NCI-H510A treated with DMSO at 0.1 percent for 48 hours (cell line): ENCODE data around the gene SLCO1A2.
A peak's percentile ranks its signal among the peaks of the same experiment; 100 is the strongest.

Experiments used
- DNase-seq: peaks from one replicate; lab custom pipeline; 2025; lab: John Stamatoyannopoulos, UW

Gene SLCO1A2

GRCh38 chr12:21330682-21331253 is 3.9 kb downstream of the SLCO1A2 start:
- peak; percentile 16 for DNase-seq

DNA sequence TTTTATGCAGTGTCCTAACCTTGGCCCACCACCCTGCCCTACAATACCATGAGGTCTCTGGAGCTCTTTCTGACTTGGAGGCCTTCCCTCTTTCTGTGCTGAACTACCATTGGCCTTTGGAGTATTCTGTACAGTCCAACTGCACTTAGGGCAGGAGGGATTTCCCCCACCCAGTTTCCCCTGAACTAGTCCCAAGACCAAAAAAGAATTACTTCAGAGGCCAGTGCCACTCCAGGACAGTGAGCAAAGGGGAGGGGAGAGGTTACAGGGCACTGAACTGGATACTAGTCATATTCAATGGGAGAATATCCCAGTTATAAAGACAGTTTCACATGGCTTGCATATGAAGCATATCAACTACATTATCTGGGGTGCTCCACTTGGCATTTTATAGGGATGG is 6.1 kb downstream of the SLCO1A2 start:
- DNase-seq, result no peak

GRCh38 chr12:21324551-21324950 is 10.2 kb downstream of the SLCO1A2 start:
- DNase-seq, result no peak

GRCh38 chr12:21323736-21324135 is 11.0 kb downstream of the SLCO1A2 start:
- DNase-seq, result no peak

GRCh38 chr12:21308785-21309184 is 25.9 kb downstream of the SLCO1A2 start:
- DNase-seq, result no peak

DNA sequence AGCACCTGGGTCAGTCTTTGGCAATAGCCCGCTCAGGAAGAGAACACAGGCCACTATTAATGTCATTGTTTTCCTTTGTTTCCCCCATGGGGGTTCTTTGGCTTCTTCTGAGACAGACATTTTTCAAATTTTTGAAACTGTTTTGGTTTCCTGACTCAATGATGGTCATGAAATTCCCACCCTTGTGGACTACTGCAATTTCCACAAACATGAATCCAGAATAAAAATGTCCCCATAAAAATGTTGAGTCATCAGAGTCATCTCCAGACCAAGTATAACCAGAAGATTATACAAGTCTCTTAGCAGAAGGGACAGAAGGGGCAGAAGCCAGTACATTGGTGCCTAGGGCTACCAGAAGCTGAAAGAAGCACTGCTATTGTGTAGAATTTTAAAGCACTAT is 29.1 kb downstream of the SLCO1A2 start:
- no peak for DNase-seq

DNA sequence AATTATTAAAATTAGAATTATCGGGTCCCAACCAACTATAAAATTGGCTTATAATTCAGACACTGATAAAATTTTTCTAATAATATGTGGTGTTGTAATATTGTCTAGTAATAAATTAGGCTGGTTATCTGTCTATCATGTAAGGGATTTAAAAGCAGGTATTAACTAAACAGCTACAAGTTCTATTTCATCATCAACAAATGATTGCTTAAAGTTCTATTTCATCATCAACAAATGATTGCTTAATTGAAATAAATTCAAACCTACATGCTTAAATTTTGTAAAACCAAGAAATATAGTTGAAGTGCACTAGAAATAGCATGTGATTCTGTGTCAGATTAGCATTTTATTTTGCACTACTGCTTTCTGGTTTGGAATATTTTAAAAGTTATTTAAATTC is 34.1 kb downstream of the SLCO1A2 start:
- no peak for DNase-seq

- DNase-seq, result peak; percentile 9
Observed at GRCh38 chr12:21296751-21297406, 37.8 kb downstream of the SLCO1A2 start.

- DNase-seq, result no peak
Observed at GRCh38 chr12:21296348-21296747, 38.4 kb downstream of the SLCO1A2 start.

DNA sequence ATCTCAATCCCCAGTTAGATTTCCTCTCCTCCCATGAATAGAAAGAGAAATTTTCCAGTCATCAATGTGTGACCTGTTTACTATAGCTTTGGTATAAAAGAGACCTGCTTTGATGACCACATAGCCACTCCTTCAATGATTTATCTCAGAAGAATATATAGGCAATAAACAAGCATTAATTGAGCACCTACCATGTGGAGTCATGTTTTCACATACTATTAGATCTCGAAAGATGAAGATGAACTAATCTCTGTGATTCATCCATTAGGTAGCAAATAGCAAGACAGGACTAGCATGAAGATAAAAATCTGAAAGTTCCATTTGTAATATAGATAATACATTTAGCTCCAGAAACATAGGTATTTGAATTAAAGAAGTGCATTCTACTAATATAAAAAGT is 40.5 kb downstream of the SLCO1A2 start:
- no peak for DNase-seq

DNA sequence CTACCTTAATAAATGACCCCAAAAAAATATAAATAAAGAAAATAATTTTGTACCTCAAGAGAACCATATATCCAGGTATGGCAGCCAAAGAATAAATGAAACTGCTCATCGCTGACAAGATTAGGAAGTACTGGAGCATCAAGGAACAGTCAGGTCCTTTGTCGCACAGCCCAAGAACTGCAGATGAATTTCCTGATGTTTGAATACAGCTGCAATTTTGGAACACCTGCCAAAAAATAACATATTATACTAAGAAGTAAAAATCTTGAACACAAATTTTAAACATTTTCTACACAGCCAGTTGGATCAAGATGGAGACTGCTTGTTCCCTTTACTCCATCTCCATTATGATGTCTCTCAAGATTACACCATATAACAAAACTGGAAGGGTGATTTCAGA is 42.6 kb downstream of the SLCO1A2 start:
- no peak for DNase-seq

- no peak for DNase-seq
Observed at GRCh38 chr12:21289698-21290097, 45.0 kb downstream of the SLCO1A2 start.

DNA sequence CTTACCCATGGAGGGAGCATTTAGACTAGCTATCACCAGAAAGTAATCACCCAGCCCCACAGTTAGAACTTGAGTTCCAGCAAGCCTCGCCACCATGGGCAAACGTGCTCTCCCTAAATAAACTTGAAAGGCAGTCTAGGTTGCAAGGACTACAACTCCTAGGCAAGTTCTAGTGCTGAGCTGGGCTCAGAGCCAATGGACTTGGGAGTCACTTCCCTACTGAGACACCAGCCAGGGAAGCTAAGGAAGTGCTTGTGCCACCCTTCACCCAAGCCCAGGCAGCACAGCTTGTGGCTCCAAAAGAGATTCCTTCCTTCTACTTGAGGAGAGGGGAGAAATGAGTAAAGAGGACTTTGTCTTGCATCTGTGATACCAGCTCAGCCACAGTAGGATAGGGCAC is 57.9 kb downstream of the SLCO1A2 start:
- DNase-seq, result no peak

- DNase-seq, result no peak
Observed at GRCh38 chr12:21265932-21266331, 68.8 kb downstream of the SLCO1A2 start.

GRCh38 chr12:21264232-21264631 is 70.5 kb downstream of the SLCO1A2 start:
- no peak for DNase-seq

DNA sequence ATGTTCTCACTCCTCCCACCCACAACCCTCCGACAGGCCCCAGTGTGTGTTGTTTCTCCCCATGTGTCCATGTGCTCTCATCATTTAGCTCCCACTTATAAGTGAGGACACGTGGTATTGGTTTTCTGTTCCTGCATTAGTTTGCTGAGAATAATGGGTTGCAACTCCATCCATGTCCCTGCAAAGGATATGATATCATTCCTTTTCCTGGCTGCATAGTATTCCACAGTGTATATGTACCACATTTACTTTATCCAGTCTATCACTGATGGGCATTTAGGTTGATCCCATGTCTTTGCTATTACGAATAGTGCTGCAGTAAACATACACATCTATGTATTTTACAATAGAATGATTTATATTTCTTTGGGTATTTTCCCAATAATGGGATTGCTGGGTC is 77.5 kb downstream of the SLCO1A2 start:
- no peak for DNase-seq

DNA sequence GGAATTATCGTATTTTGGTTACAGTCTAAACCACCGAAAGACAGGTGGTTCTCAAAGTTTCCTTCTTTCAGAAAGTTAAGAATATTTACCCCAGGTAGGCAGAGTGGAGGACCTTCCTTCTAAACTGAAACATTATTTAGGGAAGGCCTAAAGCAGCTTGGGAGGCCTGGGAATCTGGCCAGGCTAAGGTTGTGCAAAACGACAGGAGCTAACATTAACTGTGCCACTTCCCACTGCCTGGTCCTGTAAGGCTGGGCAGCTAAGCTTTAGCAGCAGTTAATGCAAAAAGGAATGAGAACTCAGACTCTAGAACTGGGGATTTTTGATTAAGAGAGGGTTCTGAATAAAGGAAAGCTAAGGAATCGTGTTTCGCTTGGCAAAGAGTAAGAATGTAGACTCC is 82.6 kb downstream of the SLCO1A2 start:
- DNase-seq, result no peak

DNA sequence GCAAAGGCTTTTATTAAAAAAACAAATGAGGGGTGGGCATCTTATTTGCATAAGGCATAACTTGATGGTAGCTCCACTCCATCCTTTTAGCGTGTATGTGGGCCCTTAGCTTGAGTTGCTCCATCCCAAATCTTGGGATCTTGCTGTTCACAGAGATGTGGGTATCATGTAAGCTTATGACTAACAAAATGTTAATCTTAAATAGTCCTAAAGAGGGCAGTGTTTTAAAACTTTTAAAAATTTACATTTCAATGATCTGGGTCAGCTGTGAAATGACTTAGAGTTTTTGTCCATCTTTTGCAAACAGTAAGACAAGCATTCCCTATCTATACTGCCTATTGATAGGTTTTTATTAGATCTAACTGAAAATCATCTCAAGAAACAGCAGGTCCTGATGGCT is 86.0 kb downstream of the SLCO1A2 start:
- DNase-seq, result peak; percentile 27

GRCh38 chr12:21239866-21240265 is 94.9 kb downstream of the SLCO1A2 start:
- no peak for DNase-seq

DNA sequence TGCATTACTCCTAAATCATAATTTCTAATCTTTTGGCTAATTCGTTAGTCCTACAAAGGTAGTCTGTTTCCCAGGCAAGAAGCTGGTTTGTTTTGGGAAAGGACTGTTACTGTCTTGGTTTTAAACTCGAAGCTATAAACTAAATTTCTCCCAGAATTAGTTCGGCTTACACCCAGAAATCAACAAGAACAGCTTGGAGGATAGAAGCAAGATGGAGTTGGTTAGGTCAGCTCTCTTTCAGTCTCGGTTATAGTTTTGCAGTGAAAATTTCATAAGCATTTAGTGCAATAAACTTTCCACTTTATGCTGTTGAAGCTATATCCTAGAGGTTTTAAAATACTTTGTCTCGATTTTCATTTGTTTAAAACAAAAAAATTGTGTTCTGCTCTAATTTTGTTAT is 100.3 kb downstream of the SLCO1A2 start:
- no peak for DNase-seq

- no peak for DNase-seq
Observed at GRCh38 chr12:21223930-21224329, 110.8 kb downstream of the SLCO1A2 start.

- no peak for DNase-seq
Observed at GRCh38 chr12:21221778-21222177, 112.9 kb downstream of the SLCO1A2 start.

GRCh38 chr12:21221072-21221471 is 113.6 kb downstream of the SLCO1A2 start:
- DNase-seq, result no peak

DNA sequence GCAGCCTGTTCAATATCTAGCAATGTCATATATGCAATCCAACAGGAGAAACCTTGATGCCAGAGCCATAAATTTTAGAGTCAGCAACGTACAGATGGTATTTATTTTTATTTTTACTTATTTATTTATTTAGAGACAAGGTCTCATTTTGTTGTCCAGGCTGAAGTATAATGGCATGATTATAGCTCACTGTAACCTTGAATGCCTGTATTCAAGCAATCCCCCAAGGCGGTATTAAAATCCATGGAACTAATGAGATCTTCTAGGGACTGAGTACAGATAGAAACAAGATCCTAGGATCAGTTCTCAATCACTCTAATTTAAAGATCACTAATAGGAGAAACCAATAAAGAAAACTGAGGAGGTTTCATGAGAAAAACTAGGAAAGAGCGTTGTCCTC is 114.5 kb downstream of the SLCO1A2 start:
- no peak for DNase-seq
